WTC11 (cell line): ENCODE data around the gene CBFB. TPM values are rescaled to one million over a fixed set of nuclear protein-coding genes. Genes with fewer than 3 reads are reported as not detected.

Experiments
- ELF4 ChIP-seq: sonication (generic); formaldehyde crosslinking; IDR thresholded peaks from 2 replicates; pipeline ENCODE4 v1.8.1; 2022; ENCODE audit warnings: low read depth, mild to moderate bottlenecking, moderate library complexity, missing genetic modification reagents
- HMGA2 ChIP-seq: fragments of 250-450 bp; sonication (Bioruptor Pico); IDR thresholded peaks from 2 replicates; pipeline ENCODE4 v1.4.0; 2021; ENCODE audit warnings: mild to moderate bottlenecking, moderate library complexity
- MXD4 ChIP-seq: fragments of 250-450 bp; sonication (Bioruptor Pico); IDR thresholded peaks from 2 replicates; pipeline ENCODE4 v1.8.0; 2021; ENCODE audit warnings: mild to moderate bottlenecking, moderate library complexity, borderline replicate concordance
- NFYB ChIP-seq: sonication (generic); formaldehyde crosslinking; conservative IDR thresholded peaks from 2 replicates; pipeline ENCODE4 v1.8.0; 2022; ENCODE audit warnings: low read depth, missing genetic modification reagents
- TEAD4 ChIP-seq: sonication (generic); formaldehyde crosslinking; IDR thresholded peaks from 2 replicates; pipeline ENCODE4 v1.8.0; 2022; ENCODE audit warnings: mild to moderate bottlenecking, missing genetic modification reagents
- ZNF317 ChIP-seq: sonication (generic); formaldehyde crosslinking; IDR thresholded peaks from 2 replicates; pipeline ENCODE4 v1.8.1; 2023; ENCODE audit warnings: low read depth, mild to moderate bottlenecking, moderate library complexity, missing genetic modification reagents, borderline replicate concordance
- total RNA-seq: library from RNA; stranded (reverse); gene quantifications from 3 replicates; pipeline ENCODE4 v1.2.3, GENCODE V29; 2021
- TF ChIP-seq, protein P1 (sequence below): sonication (generic); formaldehyde crosslinking; IDR thresholded peaks from 2 replicates; pipeline ENCODE4 v1.8.0; 2022; ENCODE audit warnings: missing genetic modification reagents
- TF ChIP-seq, protein P2 (sequence below): fragments of 250-450 bp; sonication (Bioruptor Pico); IDR thresholded peaks from 2 replicates; pipeline ENCODE4 v2.1.2; 2022; ENCODE audit warnings: mild to moderate bottlenecking, moderate library complexity
- TF ChIP-seq, protein P3 (sequence below): sonication (generic); formaldehyde crosslinking; IDR thresholded peaks from 2 replicates; pipeline ENCODE4 v1.8.0; 2023; ENCODE audit warnings: mild to moderate bottlenecking, missing genetic modification reagents
- TF ChIP-seq, protein P4 (sequence below): fragments of 250-450 bp; sonication (Bioruptor Pico); IDR thresholded peaks from 2 replicates; pipeline ENCODE4 v1.9.0; 2021; ENCODE audit warnings: mild to moderate bottlenecking, borderline replicate concordance
- TF ChIP-seq, protein P5 (sequence below): sonication (generic); formaldehyde crosslinking; IDR thresholded peaks from 2 replicates; pipeline ENCODE4 v1.8.1; 2023; ENCODE audit warnings: mild to moderate bottlenecking, missing genetic modification reagents
- TF ChIP-seq, protein P6 (sequence below): sonication (generic); formaldehyde crosslinking; IDR thresholded peaks from 2 replicates; pipeline ENCODE4 v1.8.0; 2022; ENCODE audit warnings: mild to moderate bottlenecking, missing genetic modification reagents

Gene CBFB
- total RNA-seq, 1 experiment from 2014 or later = 36.9 TPM

DNA sequence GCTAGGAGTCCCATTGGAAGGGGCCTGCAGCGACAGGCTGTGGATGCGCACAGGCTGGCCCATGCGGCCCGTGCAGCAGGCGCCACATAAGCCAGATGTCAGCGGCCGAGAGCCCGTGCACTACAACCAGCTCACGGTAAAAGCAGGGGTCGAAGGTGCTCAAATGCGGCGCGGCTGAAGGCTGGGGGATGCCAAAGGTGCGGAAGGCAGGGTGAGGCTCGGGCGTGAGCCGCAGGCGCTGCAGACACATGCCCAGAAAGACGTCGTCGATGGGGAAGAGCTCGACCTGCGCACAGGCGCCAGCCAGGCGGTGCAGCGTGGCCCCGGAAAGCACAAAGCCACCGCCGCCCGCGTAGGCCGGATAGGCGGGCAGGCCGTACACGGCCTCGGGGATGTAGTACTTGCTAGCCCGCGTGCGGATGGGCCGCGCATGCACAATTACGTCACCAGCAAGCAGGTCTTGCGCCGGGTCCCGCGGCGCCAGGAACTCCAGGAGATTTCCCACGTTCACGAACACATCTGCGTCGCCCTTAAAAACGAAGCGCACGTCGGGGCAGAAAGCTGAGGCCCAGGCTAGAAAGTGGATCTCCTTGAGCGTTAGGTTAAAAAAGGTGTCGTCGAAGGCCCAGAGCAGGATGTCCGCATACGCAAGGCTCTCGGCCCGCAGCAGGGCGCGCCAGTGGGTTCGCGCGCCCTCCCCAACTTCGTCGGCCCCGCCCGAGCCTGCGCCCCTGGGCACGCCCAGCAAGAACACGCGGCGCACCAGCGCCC lies 120.5 kb downstream of the CBFB start (continued):
- TF ChIP-seq HMGA2 (CRISPR knock-in tag) = no peak
- TF ChIP-seq MXD4 (CRISPR knock-in tag) = no peak
- TF ChIP-seq, protein P1, sequence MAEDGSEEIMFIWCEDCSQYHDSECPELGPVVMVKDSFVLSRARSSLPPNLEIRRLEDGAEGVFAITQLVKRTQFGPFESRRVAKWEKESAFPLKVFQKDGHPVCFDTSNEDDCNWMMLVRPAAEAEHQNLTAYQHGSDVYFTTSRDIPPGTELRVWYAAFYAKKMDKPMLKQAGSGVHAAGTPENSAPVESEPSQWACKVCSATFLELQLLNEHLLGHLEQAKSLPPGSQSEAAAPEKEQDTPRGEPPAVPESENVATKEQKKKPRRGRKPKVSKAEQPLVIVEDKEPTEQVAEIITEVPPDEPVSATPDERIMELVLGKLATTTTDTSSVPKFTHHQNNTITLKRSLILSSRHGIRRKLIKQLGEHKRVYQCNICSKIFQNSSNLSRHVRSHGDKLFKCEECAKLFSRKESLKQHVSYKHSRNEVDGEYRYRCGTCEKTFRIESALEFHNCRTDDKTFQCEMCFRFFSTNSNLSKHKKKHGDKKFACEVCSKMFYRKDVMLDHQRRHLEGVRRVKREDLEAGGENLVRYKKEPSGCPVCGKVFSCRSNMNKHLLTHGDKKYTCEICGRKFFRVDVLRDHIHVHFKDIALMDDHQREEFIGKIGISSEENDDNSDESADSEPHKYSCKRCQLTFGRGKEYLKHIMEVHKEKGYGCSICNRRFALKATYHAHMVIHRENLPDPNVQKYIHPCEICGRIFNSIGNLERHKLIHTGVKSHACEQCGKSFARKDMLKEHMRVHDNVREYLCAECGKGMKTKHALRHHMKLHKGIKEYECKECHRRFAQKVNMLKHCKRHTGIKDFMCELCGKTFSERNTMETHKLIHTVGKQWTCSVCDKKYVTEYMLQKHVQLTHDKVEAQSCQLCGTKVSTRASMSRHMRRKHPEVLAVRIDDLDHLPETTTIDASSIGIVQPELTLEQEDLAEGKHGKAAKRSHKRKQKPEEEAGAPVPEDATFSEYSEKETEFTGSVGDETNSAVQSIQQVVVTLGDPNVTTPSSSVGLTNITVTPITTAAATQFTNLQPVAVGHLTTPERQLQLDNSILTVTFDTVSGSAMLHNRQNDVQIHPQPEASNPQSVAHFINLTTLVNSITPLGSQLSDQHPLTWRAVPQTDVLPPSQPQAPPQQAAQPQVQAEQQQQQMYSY = no peak
- no peak for TF ChIP-seq ELF4
- TF ChIP-seq TEAD4 (CRISPR knock-in tag) = no peak
- TF ChIP-seq, protein P2, sequence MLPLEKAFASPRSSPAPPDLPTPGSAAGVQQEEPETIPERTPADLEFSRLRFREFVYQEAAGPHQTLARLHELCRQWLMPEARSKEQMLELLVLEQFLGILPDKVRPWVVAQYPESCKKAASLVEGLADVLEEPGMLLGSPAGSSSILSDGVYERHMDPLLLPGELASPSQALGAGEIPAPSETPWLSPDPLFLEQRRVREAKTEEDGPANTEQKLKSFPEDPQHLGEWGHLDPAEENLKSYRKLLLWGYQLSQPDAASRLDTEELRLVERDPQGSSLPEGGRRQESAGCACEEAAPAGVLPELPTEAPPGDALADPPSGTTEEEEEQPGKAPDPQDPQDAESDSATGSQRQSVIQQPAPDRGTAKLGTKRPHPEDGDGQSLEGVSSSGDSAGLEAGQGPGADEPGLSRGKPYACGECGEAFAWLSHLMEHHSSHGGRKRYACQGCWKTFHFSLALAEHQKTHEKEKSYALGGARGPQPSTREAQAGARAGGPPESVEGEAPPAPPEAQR (CRISPR knock-in tag) = no peak
- no peak for TF ChIP-seq NFYB (CRISPR knock-in tag)
- TF ChIP-seq, protein P3, sequence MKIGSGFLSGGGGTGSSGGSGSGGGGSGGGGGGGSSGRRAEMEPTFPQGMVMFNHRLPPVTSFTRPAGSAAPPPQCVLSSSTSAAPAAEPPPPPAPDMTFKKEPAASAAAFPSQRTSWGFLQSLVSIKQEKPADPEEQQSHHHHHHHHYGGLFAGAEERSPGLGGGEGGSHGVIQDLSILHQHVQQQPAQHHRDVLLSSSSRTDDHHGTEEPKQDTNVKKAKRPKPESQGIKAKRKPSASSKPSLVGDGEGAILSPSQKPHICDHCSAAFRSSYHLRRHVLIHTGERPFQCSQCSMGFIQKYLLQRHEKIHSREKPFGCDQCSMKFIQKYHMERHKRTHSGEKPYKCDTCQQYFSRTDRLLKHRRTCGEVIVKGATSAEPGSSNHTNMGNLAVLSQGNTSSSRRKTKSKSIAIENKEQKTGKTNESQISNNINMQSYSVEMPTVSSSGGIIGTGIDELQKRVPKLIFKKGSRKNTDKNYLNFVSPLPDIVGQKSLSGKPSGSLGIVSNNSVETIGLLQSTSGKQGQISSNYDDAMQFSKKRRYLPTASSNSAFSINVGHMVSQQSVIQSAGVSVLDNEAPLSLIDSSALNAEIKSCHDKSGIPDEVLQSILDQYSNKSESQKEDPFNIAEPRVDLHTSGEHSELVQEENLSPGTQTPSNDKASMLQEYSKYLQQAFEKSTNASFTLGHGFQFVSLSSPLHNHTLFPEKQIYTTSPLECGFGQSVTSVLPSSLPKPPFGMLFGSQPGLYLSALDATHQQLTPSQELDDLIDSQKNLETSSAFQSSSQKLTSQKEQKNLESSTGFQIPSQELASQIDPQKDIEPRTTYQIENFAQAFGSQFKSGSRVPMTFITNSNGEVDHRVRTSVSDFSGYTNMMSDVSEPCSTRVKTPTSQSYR (CRISPR knock-in tag) = no peak
- TF ChIP-seq, protein P4, sequence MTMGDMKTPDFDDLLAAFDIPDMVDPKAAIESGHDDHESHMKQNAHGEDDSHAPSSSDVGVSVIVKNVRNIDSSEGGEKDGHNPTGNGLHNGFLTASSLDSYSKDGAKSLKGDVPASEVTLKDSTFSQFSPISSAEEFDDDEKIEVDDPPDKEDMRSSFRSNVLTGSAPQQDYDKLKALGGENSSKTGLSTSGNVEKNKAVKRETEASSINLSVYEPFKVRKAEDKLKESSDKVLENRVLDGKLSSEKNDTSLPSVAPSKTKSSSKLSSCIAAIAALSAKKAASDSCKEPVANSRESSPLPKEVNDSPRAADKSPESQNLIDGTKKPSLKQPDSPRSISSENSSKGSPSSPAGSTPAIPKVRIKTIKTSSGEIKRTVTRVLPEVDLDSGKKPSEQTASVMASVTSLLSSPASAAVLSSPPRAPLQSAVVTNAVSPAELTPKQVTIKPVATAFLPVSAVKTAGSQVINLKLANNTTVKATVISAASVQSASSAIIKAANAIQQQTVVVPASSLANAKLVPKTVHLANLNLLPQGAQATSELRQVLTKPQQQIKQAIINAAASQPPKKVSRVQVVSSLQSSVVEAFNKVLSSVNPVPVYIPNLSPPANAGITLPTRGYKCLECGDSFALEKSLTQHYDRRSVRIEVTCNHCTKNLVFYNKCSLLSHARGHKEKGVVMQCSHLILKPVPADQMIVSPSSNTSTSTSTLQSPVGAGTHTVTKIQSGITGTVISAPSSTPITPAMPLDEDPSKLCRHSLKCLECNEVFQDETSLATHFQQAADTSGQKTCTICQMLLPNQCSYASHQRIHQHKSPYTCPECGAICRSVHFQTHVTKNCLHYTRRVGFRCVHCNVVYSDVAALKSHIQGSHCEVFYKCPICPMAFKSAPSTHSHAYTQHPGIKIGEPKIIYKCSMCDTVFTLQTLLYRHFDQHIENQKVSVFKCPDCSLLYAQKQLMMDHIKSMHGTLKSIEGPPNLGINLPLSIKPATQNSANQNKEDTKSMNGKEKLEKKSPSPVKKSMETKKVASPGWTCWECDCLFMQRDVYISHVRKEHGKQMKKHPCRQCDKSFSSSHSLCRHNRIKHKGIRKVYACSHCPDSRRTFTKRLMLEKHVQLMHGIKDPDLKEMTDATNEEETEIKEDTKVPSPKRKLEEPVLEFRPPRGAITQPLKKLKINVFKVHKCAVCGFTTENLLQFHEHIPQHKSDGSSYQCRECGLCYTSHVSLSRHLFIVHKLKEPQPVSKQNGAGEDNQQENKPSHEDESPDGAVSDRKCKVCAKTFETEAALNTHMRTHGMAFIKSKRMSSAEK (CRISPR knock-in tag) = no peak
- TF ChIP-seq, protein P5, sequence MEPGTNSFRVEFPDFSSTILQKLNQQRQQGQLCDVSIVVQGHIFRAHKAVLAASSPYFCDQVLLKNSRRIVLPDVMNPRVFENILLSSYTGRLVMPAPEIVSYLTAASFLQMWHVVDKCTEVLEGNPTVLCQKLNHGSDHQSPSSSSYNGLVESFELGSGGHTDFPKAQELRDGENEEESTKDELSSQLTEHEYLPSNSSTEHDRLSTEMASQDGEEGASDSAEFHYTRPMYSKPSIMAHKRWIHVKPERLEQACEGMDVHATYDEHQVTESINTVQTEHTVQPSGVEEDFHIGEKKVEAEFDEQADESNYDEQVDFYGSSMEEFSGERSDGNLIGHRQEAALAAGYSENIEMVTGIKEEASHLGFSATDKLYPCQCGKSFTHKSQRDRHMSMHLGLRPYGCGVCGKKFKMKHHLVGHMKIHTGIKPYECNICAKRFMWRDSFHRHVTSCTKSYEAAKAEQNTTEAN (CRISPR knock-in tag) = no peak
- TF ChIP-seq, protein P6, sequence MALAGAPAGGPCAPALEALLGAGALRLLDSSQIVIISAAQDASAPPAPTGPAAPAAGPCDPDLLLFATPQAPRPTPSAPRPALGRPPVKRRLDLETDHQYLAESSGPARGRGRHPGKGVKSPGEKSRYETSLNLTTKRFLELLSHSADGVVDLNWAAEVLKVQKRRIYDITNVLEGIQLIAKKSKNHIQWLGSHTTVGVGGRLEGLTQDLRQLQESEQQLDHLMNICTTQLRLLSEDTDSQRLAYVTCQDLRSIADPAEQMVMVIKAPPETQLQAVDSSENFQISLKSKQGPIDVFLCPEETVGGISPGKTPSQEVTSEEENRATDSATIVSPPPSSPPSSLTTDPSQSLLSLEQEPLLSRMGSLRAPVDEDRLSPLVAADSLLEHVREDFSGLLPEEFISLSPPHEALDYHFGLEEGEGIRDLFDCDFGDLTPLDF (CRISPR knock-in tag) = no peak
- no peak for TF ChIP-seq ZNF317 (CRISPR knock-in tag)
